Activated CD8-positive, alpha-beta memory T cell treated with anti-CD3 and anti-CD28 coated beads, Interleukin-2, amount 50 U/mL, for 24 hours (primary cell): ENCODE results near the gene RDH14.

Experiments
- DNase-seq: peaks from one replicate; pipeline ENCODE4 v3.0.0-alpha.2; 2020; ENCODE audit errors: extremely low read depth

The RDH14 gene

GRCh38 chr2:18560031-18560796 is at the start of gene RDH14:
Gene RDH14, minus strand, starts transcription at chr2:18560653. Its CDS starts 81 bp downstream, at chr2:18560572.
- DNase-seq: peak; percentile 79

GRCh38 chr2:18610090-18610489 is 49.6 kb upstream of the RDH14 start:
- no peak for DNase-seq

- no peak for DNase-seq
Observed at GRCh38 chr2:18605115-18605514, 44.7 kb upstream of the RDH14 start.

- no peak for DNase-seq
Observed at GRCh38 chr2:18604531-18604885, 44.1 kb upstream of the RDH14 start.

- no peak for DNase-seq
Observed at GRCh38 chr2:18603854-18604530, 43.5 kb upstream of the RDH14 start.

GRCh38 chr2:18602298-18602697 is 41.8 kb upstream of the RDH14 start:
- DNase-seq: no peak

- no peak for DNase-seq
Observed at GRCh38 chr2:18600255-18600613, 39.8 kb upstream of the RDH14 start.

GRCh38 chr2:18599509-18600254 is 39.2 kb upstream of the RDH14 start:
- no peak for DNase-seq

- no peak for DNase-seq
Observed at GRCh38 chr2:18598848-18599484, 38.5 kb upstream of the RDH14 start.

- no peak for DNase-seq
Observed at GRCh38 chr2:18597618-18598017, 37.2 kb upstream of the RDH14 start.

GRCh38 chr2:18596993-18597392 is 36.5 kb upstream of the RDH14 start:
- DNase-seq: no peak

GRCh38 chr2:18593496-18593895 is 33.0 kb upstream of the RDH14 start:
- DNase-seq: no peak

- DNase-seq: no peak
Observed at GRCh38 chr2:18592372-18592771, 31.9 kb upstream of the RDH14 start.

GRCh38 chr2:18589354-18589753 is 28.9 kb upstream of the RDH14 start, which contains the start of gene NT5C1B:
Gene NT5C1B, minus strand, starts transcription at chr2:18589569. Its CDS starts 101 bp downstream, at chr2:18589468.
- no peak for DNase-seq

- no peak for DNase-seq
Observed at GRCh38 chr2:18588802-18589201, 28.3 kb upstream of the RDH14 start.

- DNase-seq: no peak
Observed at GRCh38 chr2:18588049-18588448, 27.6 kb upstream of the RDH14 start.

GRCh38 chr2:18585526-18585925 is 25.1 kb upstream of the RDH14 start:
- DNase-seq: no peak

GRCh38 chr2:18584608-18584954 is 24.1 kb upstream of the RDH14 start:
- no peak for DNase-seq

GRCh38 chr2:18583905-18584607 is 23.6 kb upstream of the RDH14 start:
- no peak for DNase-seq

GRCh38 chr2:18580606-18581005 is 20.2 kb upstream of the RDH14 start:
- DNase-seq: no peak

GRCh38 chr2:18578033-18578432 is 17.6 kb upstream of the RDH14 start:
- DNase-seq: no peak
